ENCODE data around the gene CEACAM4.

- TF ChIP-seq CTCF (conservative IDR thresholded peaks at IDR 0.05; ENCODE audit: low read depth, low read length), result no peak; the same call in 1 of the 2 replicates
- no peak for TF ChIP-seq POLR2A (IDR thresholded peaks at IDR 0.05; ENCODE audit: low read depth, low read length)
- TF ChIP-seq RFX5 (IDR thresholded peaks at IDR 0.05; ENCODE audit: low read depth, low read length), result no peak
- TF ChIP-seq USF2 (IDR thresholded peaks at IDR 0.05; ENCODE audit: low read depth, low read length), result no peak
- TF ChIP-seq FOS (IDR thresholded peaks at IDR 0.05; ENCODE audit: low read depth, low read length), result no peak
- TF ChIP-seq MAFK (IDR thresholded peaks at IDR 0.05; ENCODE audit: low read depth, low read length), result no peak
- no peak for TF ChIP-seq CEBPB (IDR thresholded peaks at IDR 0.05; ENCODE audit: low read depth, low read length)
- no peak for TF ChIP-seq ELK1 (IDR thresholded peaks at IDR 0.05; ENCODE audit: borderline replicate concordance, low read depth, low read length)
- TF ChIP-seq RAD21 (IDR thresholded peaks at IDR 0.05; ENCODE audit: low read length), result no peak
- TF ChIP-seq RCOR1 (IDR thresholded peaks at IDR 0.05; ENCODE audit: insufficient replicate concordance, low read length), result no peak
- no peak for TF ChIP-seq BHLHE40 (IDR thresholded peaks at IDR 0.05; ENCODE audit: low read depth, low read length)
- TF ChIP-seq MXI1 (IDR thresholded peaks at IDR 0.05; ENCODE audit: borderline replicate concordance, low read depth, low read length), result no peak
Observed at GRCh38 chr19:41646589-41647204, 19.8 kb upstream of the CEACAM4 start.
